Nephron progenitor cell (in vitro differentiated cells): ENCODE data around the gene C1orf52.
A peak's percentile ranks its signal among the peaks of the same experiment; 100 is the strongest.
"Not testable (repeated sequence)": the region's sequence is repeated elsewhere in the genome, so short reads cannot be mapped to it uniquely, and the experiment has no call there.

Experiments
- DNase-seq: peaks from one replicate; pipeline ENCODE4 v3.0.0; 2021
- H3K27ac Mint-ChIP-seq: 2 replicates; pipeline ENCODE4 v1.8.0; 2021; ENCODE audit warnings: mild to moderate bottlenecking, moderate library complexity, mixed read lengths
- H3K27me3 Mint-ChIP-seq: 2 replicates; pipeline ENCODE4 v1.8.0; 2021; ENCODE audit warnings: mild to moderate bottlenecking, low read depth, mixed read lengths; ENCODE audit not compliant: poor library complexity
- H3K36me3 Mint-ChIP-seq: 2 replicates; pipeline ENCODE4 v1.8.0; 2021; ENCODE audit warnings: low read depth, mixed read lengths
- H3K4me1 Mint-ChIP-seq: 2 replicates; pipeline ENCODE4 v1.8.0; 2021; ENCODE audit warnings: mixed read lengths
- H3K4me3 Mint-ChIP-seq: 2 replicates; pipeline ENCODE4 v1.8.0; 2021; ENCODE audit warnings: mild to moderate bottlenecking, moderate library complexity, mixed read lengths
- H3K9me3 Mint-ChIP-seq: 2 replicates; pipeline ENCODE4 v1.8.0; 2021; ENCODE audit warnings: mild to moderate bottlenecking, moderate library complexity, mixed read lengths
- CTCF ChIP-seq: fragments of 200-600 bp; sonication (generic); IDR thresholded peaks from 2 replicates; pipeline ENCODE4 v1.5.0; 2021; ENCODE audit warnings: antibody characterized with exemption

Gene C1orf52

DNA sequence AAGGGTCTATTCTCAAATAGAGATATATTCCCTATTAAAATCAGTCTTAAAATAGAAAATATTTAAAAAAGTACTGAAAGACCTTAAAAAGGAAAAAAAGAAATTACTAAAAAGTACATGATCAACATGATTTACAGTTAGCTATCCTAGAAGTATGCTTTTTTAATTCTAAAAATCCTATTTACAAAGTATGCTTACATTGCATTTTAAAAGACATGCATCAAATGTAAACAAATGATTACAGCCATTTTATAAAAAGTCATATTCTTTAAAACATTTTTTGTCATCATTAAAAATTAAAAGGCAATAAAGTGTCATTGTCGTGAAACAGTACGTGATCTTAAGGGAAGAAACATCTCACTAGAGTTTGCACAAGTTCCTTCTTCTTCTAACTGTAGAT lies 7.9 kb upstream of the C1orf52 start:
- DNase-seq: no peak
- Mint-ChIP-seq H3K9me3 (peaks cover 7% of the 10 kb centered on the region), H3K36me3 (peaks cover 70% of the 10 kb centered on the region), H3K27ac (no peak overlapping the region), H3K4me3 (no peak overlapping the region), H3K4me1 (no peaks in the 10 kb centered on the region), H3K27me3 (peaks cover 2% of the 10 kb centered on the region)
- TF ChIP-seq CTCF: no peak

GRCh38 chr1:85264150-85264549 lies 4.7 kb upstream of the C1orf52 start:
- H3K9me3 Mint-ChIP-seq: peaks cover 20% of the 10 kb centered on the region
- no peak for DNase-seq
- H3K27ac Mint-ChIP-seq: no peak overlapping the region
- no peak overlapping the region for H3K4me3 Mint-ChIP-seq
- H3K4me1 Mint-ChIP-seq: peaks cover 8% of the 10 kb centered on the region
- H3K36me3 Mint-ChIP-seq: peaks cover 63% of the 10 kb centered on the region
- peaks cover 2% of the 10 kb centered on the region for H3K27me3 Mint-ChIP-seq
- no peak for TF ChIP-seq CTCF

GRCh38 chr1:85262985-85263384 lies 3.5 kb upstream of the C1orf52 start:
- H3K36me3 Mint-ChIP-seq: peaks cover 65% of the 10 kb centered on the region
- H3K27me3 Mint-ChIP-seq: peaks cover 2% of the 10 kb centered on the region
- H3K4me3 Mint-ChIP-seq: no peak overlapping the region
- TF ChIP-seq CTCF: no peak
- H3K9me3 Mint-ChIP-seq: peaks cover 20% of the 10 kb centered on the region
- no peak overlapping the region for H3K27ac Mint-ChIP-seq
- DNase-seq: no peak
- H3K4me1 Mint-ChIP-seq: peaks cover 16% of the 10 kb centered on the region

DNA sequence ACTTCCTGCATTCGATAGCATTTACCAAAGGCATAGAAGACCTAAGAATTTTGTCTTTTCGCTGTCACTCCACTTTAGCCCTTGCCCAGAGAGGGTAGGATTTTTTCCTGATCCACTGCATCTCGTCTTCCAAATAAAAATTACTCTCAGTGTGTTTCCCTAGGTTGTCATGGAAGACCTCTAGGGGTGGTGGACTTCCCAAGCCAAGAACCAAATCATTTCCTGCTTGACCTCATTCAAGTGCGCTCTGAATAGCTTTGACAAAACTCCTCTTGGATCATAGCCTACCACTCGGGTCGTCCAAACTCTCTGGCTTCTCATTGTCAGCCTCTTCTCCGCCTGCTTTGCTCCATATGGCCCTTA lies 431 bp upstream of the C1orf52 start:
- H3K9me3 Mint-ChIP-seq: peaks cover 20% of the 10 kb centered on the region
- H3K27me3 Mint-ChIP-seq: no peaks in the 10 kb centered on the region
- H3K4me1 Mint-ChIP-seq: peaks cover 30% of the 10 kb centered on the region
- no peak for TF ChIP-seq CTCF
- peaks cover 70% of the 10 kb centered on the region for H3K36me3 Mint-ChIP-seq
- H3K27ac Mint-ChIP-seq: no peak overlapping the region
- DNase-seq: no peak
- H3K4me3 Mint-ChIP-seq: peak overlapping the region; percentile 99

DNA sequence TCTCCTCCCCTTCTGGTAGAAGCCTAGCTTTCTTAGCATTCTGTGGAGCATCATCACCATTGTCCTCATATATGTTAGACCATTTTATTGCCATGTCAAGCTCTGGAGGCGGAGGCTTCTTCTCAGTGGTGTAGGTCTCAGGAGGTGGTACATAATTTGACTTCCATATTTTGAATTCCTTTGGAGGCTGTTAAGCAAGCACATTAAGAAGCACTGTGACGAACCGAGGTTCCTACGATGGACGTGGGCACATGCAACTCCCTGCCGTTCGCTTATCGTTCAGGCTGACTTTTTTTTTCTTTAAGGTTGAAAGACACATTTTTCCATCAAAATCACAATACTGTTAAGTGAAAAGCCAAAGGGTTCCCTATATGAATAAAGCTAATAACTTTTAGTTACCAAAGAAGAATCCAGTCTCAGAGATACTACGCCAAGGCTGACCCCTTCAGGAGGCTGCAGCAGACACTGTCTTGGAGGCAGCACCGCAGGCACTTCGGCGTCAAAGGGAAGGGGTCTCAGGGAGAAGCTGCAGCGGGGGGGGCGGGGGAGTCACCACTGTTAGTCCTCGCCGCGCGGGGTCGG lies 835 bp downstream of the C1orf52 start:
- H3K27ac Mint-ChIP-seq: peak overlapping the region; percentile 100
- peaks cover 30% of the 10 kb centered on the region for H3K4me1 Mint-ChIP-seq
- no peak for DNase-seq
- H3K4me3 Mint-ChIP-seq: peak overlapping the region; percentile 99
- H3K27me3 Mint-ChIP-seq: no peaks in the 10 kb centered on the region
- no peak for TF ChIP-seq CTCF
- peaks cover 70% of the 10 kb centered on the region for H3K36me3 Mint-ChIP-seq
- peaks cover 20% of the 10 kb centered on the region for H3K9me3 Mint-ChIP-seq

GRCh38 chr1:85249042-85249441 lies 10.4 kb downstream of the C1orf52 start:
- H3K4me3 Mint-ChIP-seq, H3K27ac Mint-ChIP-seq, H3K27me3 Mint-ChIP-seq, DNase-seq: not testable (repeated sequence)
- Mint-ChIP-seq H3K9me3 (peaks cover 24% of the 10 kb centered on the region), H3K4me1 (peaks cover 14% of the 10 kb centered on the region), H3K36me3 (peaks cover 50% of the 10 kb centered on the region)
